GM20000 (cell line): ENCODE measurements around the gene ADD1.

ENCODE experiments used
- DNase-seq: peaks from one replicate; pipeline ENCODE4 v3.0.0; 2012; ENCODE audit warnings: low spot score
- CTCF ChIP-seq: IDR thresholded peaks from 2 replicates; pipeline ENCODE4 v1.5.1; 2012; ENCODE audit warnings: mild to moderate bottlenecking, control low read depth; ENCODE audit errors: extremely low read depth, missing control alignments

Gene ADD1

GRCh38 chr4:2843263-2843940, at the start of gene ADD1:
ADD1 (plus strand) TSS chr4:2843844; CDS start chr4:2875916, 32,072 bp downstream.
- TF ChIP-seq CTCF = no peak
- DNase-seq = peak; percentile 99

- no peak for DNase-seq
- no peak for TF ChIP-seq CTCF
Measured at GRCh38 chr4:2794486-2795299, 49.0 kb upstream of the ADD1 start.

- DNase-seq = no peak
- no peak for TF ChIP-seq CTCF
Measured at GRCh38 chr4:2795300-2795892, 48.2 kb upstream of the ADD1 start.

- TF ChIP-seq CTCF = no peak
- no peak for DNase-seq
Measured at GRCh38 chr4:2795893-2796848, 47.5 kb upstream of the ADD1 start.

GRCh38 chr4:2796849-2797544, 46.6 kb upstream of the ADD1 start:
- DNase-seq = no peak
- TF ChIP-seq CTCF = no peak

GRCh38 chr4:2797545-2798305, 45.9 kb upstream of the ADD1 start:
- DNase-seq = no peak
- no peak for TF ChIP-seq CTCF
